ENCODE results near the gene MLEC.

GRCh38 chr12:120720987-120721801, 34.2 kb downstream of the MLEC start:
- TF ChIP-seq CTCF (IDR thresholded peaks at IDR 0.05; ENCODE audit: low read depth, low read length, poor library complexity, severe bottlenecking), result no peak
- TF ChIP-seq EZH2phosphoT487 (IDR thresholded peaks at IDR 0.05; ENCODE audit: borderline replicate concordance, low read length), result no peak
